ENCODE results near the gene PPP2CA. TPM values are rescaled to one million over a fixed set of nuclear protein-coding genes. Genes with fewer than 3 reads are reported as not detected.
A peak's percentile ranks its signal among the peaks of the same experiment; 100 is the strongest.

The PPP2CA gene
- total and polyA plus RNA-seq, 2 of the 13 experiments (the other 11 are each of a cell fraction or from before 2014, with no cell fraction given): 82.4 to 171 TPM

GRCh38 chr5:134188092-134188491 lies 37.8 kb downstream of the PPP2CA start (continued):
- TF ChIP-seq ZNF260 (CRISPR knock-in tag; IDR thresholded peaks at IDR 0.05; ENCODE audit: borderline replicate concordance, low read depth) (no peak), NFYC (CRISPR knock-in tag; IDR thresholded peaks at IDR 0.05) (no peak)

GRCh38 chr5:134184155-134185135 lies 41.4 kb downstream of the PPP2CA start:
- Histone ChIP-seq H2AFZ (ENCODE audit: low read length) (no peak overlapping the region), H3K79me2 (ENCODE audit: insufficient read depth, low read length) (no peaks in the 10 kb centered on the region), H4K20me1 (ENCODE audit: insufficient read depth, low read length) (no peaks in the 10 kb centered on the region), H3K9me3 (ENCODE audit: low read length) (no peaks in the 10 kb centered on the region), H3K27ac (ENCODE audit: extremely low read length, insufficient read depth, low read length) (no peak overlapping the region), H3K4me3 (replicated peaks in 1 of 3; ENCODE audit: insufficient read depth in 1 of 3, low read depth in 2 of 3, low read length in 3 of 3) (no peak overlapping the region), H3K4me2 (ENCODE audit: low read depth, low read length) (peak overlapping the region; percentile 52), H3K27me3 (ENCODE audit: control insufficient read depth in 1 of 2, insufficient read depth in 2 of 2, low read length in 2 of 2) (no peaks in the 10 kb centered on the region), H3K4me1 (ENCODE audit: insufficient read depth, low read length) (peaks cover 30% of the 10 kb centered on the region), H3K9ac (ENCODE audit: insufficient read depth, low read depth, low read length) (no peak overlapping the region), H3K36me3 (replicated peaks in 1 of 2; ENCODE audit: control insufficient read depth in 1 of 2, insufficient read depth in 2 of 2, low read length in 2 of 2) (no peaks in the 10 kb centered on the region)
- WGBS (ENCODE audit: low lambda C conversion rate): 60% methylated on average over 7 of the region's 11 CpGs
- FAIRE-seq (peak; percentile 91), DNase-seq (ENCODE audit: low spot score) (peak; percentile 62), ATAC-seq (peak; percentile 87)
- intact Hi-C loops (cut with micrococcal nuclease; ENCODE audit: unreplicated experiment): loop anchor here (1.0 to 10.0 kb wide), 2 partner anchors 105 to 200 kb away; no protein-coding TSS in a partner anchor
- BruUV-seq (replicated peaks): no TSS peak
- ChIA-PET POLR2A (interaction anchor here (1.0 kb wide), 1 partner anchor 41 kb away, joined by 3 read pairs; the partner anchor contains the start of gene PPP2CA), CTCF (ENCODE audit: low intra/inter-chr PET ratio, low total read pairs) (interaction anchor here (3.6 kb wide), 1 partner anchor 105 kb away, joined by 48 read pairs; no protein-coding TSS in a partner anchor)
- in situ Hi-C loops (cut with HindIII; ENCODE audit: extremely low pct_ligation_motif_present, low pct_unique_long_range_greater_than_20kb): loop anchor here (5.0 to 25.0 kb wide), 2 partner anchors 103 to 403 kb away; no protein-coding TSS in a partner anchor
- TF ChIP-seq RXRA (CRISPR knock-in tag; IDR thresholded peaks at IDR 0.05): no peak
- no peak for TF ChIP-seq EEA1 (CRISPR knock-in tag; IDR thresholded peaks at IDR 0.05; ENCODE audit: borderline replicate concordance)
- TF ChIP-seq CREB1 (IDR thresholded peaks at IDR 0.05): no peak
- TF ChIP-seq CREB1 (CRISPR knock-in tag; IDR thresholded peaks at IDR 0.05): no peak
- TF ChIP-seq ZNF263 (CRISPR knock-in tag; IDR thresholded peaks at IDR 0.05): 0 out of 2 replicates have a peak, but pooled peaks have one; percentile 22
- peak; percentile 47; the same call in 1 of the 2 replicates for TF ChIP-seq ZNF619 (CRISPR knock-in tag; IDR thresholded peaks at IDR 0.05)
- TF ChIP-seq ZMYM3 (CRISPR knock-in tag; IDR thresholded peaks at IDR 0.05): 0 out of 2 replicates have a peak, but pooled peaks have one; percentile 31
- peak; percentile 40; the same call in 1 of the 2 replicates for TF ChIP-seq RXRB (CRISPR knock-in tag; IDR thresholded peaks at IDR 0.05; ENCODE audit: borderline replicate concordance)
- peak; percentile 27; the same call in 1 of the 2 replicates for TF ChIP-seq KDM2A (CRISPR knock-in tag; IDR thresholded peaks at IDR 0.05; ENCODE audit: borderline replicate concordance, low read depth)
- 0 out of 2 replicates have a peak, but pooled peaks have one; percentile 17 for TF ChIP-seq ZBTB20 (CRISPR knock-in tag; IDR thresholded peaks at IDR 0.05; ENCODE audit: borderline replicate concordance, low read depth)
- TF ChIP-seq GFI1 (CRISPR knock-in tag; IDR thresholded peaks at IDR 0.05; ENCODE audit: borderline replicate concordance): no peak
- TF ChIP-seq ZNF788 (CRISPR knock-in tag; IDR thresholded peaks at IDR 0.05; ENCODE audit: borderline replicate concordance): 0 out of 2 replicates have a peak, but pooled peaks have one; percentile 41
- 0 out of 2 replicates have a peak, but pooled peaks have one; percentile 21 for TF ChIP-seq NR2F6 (IDR thresholded peaks at IDR 0.05)
- TF ChIP-seq NR2F6 (CRISPR knock-in tag; IDR thresholded peaks at IDR 0.05): 0 out of 2 replicates have a peak, but pooled peaks have one; percentile 45
- TF ChIP-seq SALL1 (CRISPR knock-in tag; IDR thresholded peaks at IDR 0.05): peak; percentile 60
- TF ChIP-seq IRF9 (CRISPR knock-in tag; IDR thresholded peaks at IDR 0.05; ENCODE audit: borderline replicate concordance): no peak
- peak; percentile 17; the same call in 1 of the 2 replicates for TF ChIP-seq SAP130 (CRISPR knock-in tag; IDR thresholded peaks at IDR 0.05; ENCODE audit: low read depth)
- TF ChIP-seq TCF12 (IDR thresholded peaks at IDR 0.05): no peak
- TF ChIP-seq TCF12 (CRISPR knock-in tag; IDR thresholded peaks at IDR 0.05): no peak
- peak; percentile 93 for TF ChIP-seq STAG1 (CRISPR knock-in tag; IDR thresholded peaks at IDR 0.05)

All from HepG2 (cell line).